HCT116 (cell line): ENCODE measurements around the gene GPATCH11. TPM values are rescaled to one million over a fixed set of nuclear protein-coding genes. Genes with fewer than 3 reads are reported as not detected.

Source experiments
- ATAC-seq: fragments of 200-7000 bp; cut with Tn5 transposase; 2 replicates; pipeline ENCODE4 v1.9.1; 2020; ENCODE audit warnings: mild to moderate bottlenecking, moderate library complexity
- BruUV-seq: library from RNA; stranded (reverse); fragments of 400-500 nt; replicated peaks from 2 replicates; lab custom pipeline; 2021; lab: Mats Ljungman, UMichigan
- CTCF ChIA-PET: fragments of 300-600 bp; sonication (Branson Sonifier 250); formaldehyde crosslinking; loops from one replicate; lab custom pipeline; 2021; ENCODE audit warnings: antibody characterized with exemption; lab: Charles Lee
- POLR2A ChIA-PET: fragments of 300-600, 350-600 bp; sonication (Branson Sonifier 250); formaldehyde crosslinking; loops from one replicate; lab custom pipeline; 2021; ENCODE audit warnings: antibody characterized with exemption; lab: Charles Lee
- RAD21 ChIA-PET, 2 experiments: fragments of 300-600 bp; sonication (Branson Sonifier 250); formaldehyde crosslinking; loops; one replicate each; lab custom pipeline; 2023; ENCODE audit warnings: low total read pairs in 2 of 2; ENCODE audit not compliant: uncharacterized antibody in 2 of 2, unreplicated experiment in 2 of 2, low non-redundant PET in 1 of 2; lab: Charles Lee
- DNase-seq: peaks from one replicate; pipeline ENCODE4 v3.0.0-alpha.2; 2010; ENCODE audit warnings: low read depth, low spot score
- H2AFZ ChIP-seq: fragments of 200-600 bp; shearing (Covaris generic), sonication (generic); 2 replicates; pipeline ENCODE4 v1.6.1; 2017; ENCODE audit warnings: low read depth, mixed run types, mixed read lengths, antibody characterized with exemption, low read length; ENCODE audit not compliant: poor library complexity, severe bottlenecking
- H3K27ac ChIP-seq: 2 replicates; pipeline ENCODE4 v1.5.1; 2012; ENCODE audit warnings: low read depth, low read length
- H3K27me3 ChIP-seq: fragments of 200-600 bp; sonication (generic); 2 replicates; pipeline ENCODE4 v1.6.1; 2016; ENCODE audit warnings: mixed run types, low read length, mixed read lengths; ENCODE audit not compliant: insufficient read depth
- H3K36me3 ChIP-seq, 2 experiments: fragments of 200-500 bp in 1 of 2; fragments of 200-600 bp in 1 of 2; sonication (Bioruptor generic) in 1 of 2; sonication (generic) in 1 of 2; 2 replicates each; pipeline versions ENCODE4 v1.5.1 to v1.6.1; 2014 to 2016; ENCODE audit warnings: low read length in 2 of 2, inconsistent platforms in 1 of 2, mixed read lengths in 1 of 2, mixed run types in 1 of 2; ENCODE audit not compliant: insufficient read depth in 2 of 2, control insufficient read depth in 1 of 2
- H3K4me1 ChIP-seq, 2 experiments: fragments of 200-600 bp in 1 of 2; sonication (generic) in 1 of 2; 2 replicates each; pipeline versions ENCODE4 v1.5.1 to v1.6.1; 2012 to 2017; ENCODE audit warnings: low read length in 2 of 2, inconsistent platforms in 1 of 2, mild to moderate bottlenecking in 1 of 2, mixed read lengths in 1 of 2, mixed run types in 1 of 2, moderate library complexity in 1 of 2; ENCODE audit not compliant: insufficient read depth in 2 of 2, control insufficient read depth in 1 of 2
- H3K4me2 ChIP-seq: fragments of 200-600 bp; sonication (generic); 2 replicates; pipeline ENCODE4 v1.6.1; 2017; ENCODE audit warnings: mixed run types, low read length, mixed read lengths
- H3K4me3 ChIP-seq, 2 experiments: fragments of 200-600 bp in 1 of 2; sonication (generic) in 1 of 2; replicated peaks in 1 of 2; 2 replicates each; pipeline ENCODE4 v1.5.1; 2011 to 2016; ENCODE audit warnings: low read length in 2 of 2, control low read depth in 1 of 2, low read depth in 1 of 2, mild to moderate bottlenecking in 1 of 2, mixed read lengths in 1 of 2, mixed run types in 1 of 2
- H3K79me2 ChIP-seq: fragments of 200-600 bp; sonication (generic); 2 replicates; pipeline ENCODE4 v1.6.1; 2017; ENCODE audit warnings: mild to moderate bottlenecking, mixed run types, low read length, moderate library complexity, mixed read lengths; ENCODE audit not compliant: insufficient read depth
- H3K9ac ChIP-seq: fragments of 200-600 bp; sonication (generic); 2 replicates; pipeline ENCODE4 v1.6.1; 2016; ENCODE audit warnings: low read length, mixed read lengths
- H3K9me2 ChIP-seq: fragments of 200-600 bp; sonication (generic), shearing (Covaris generic); 2 replicates; pipeline ENCODE4 v1.6.1; 2017; ENCODE audit warnings: mixed run types, mild to moderate bottlenecking, moderate library complexity; ENCODE audit not compliant: insufficient read depth
- H3K9me3 ChIP-seq, 2 experiments: fragments of 200-500 bp in 1 of 2; fragments of 200-600 bp in 1 of 2; sonication (Bioruptor generic) in 1 of 2; sonication (generic) in 1 of 2; 2 replicates each; pipeline ENCODE4 v1.6.1; 2014 to 2017; ENCODE audit warnings: low read length in 2 of 2, mixed read lengths in 2 of 2, inconsistent platforms in 1 of 2, low read depth in 1 of 2, mild to moderate bottlenecking in 1 of 2, mixed run types in 1 of 2, moderate library complexity in 1 of 2; ENCODE audit not compliant: control insufficient read depth in 1 of 2, insufficient read depth in 1 of 2
- H4K20me1 ChIP-seq: fragments of 200-600 bp; sonication (generic), shearing (Covaris generic); 2 replicates; pipeline ENCODE4 v1.6.1; 2017; ENCODE audit warnings: mixed run types, mild to moderate bottlenecking, moderate library complexity; ENCODE audit not compliant: insufficient read depth
- CBX3 ChIP-seq: IDR thresholded peaks from 2 replicates; pipeline ENCODE4 v1.6.1; 2012; ENCODE audit warnings: low read depth
- CEBPB ChIP-seq: IDR thresholded peaks from 2 replicates; pipeline ENCODE4 v1.6.1; 2012; ENCODE audit warnings: low read depth
- EGR1 ChIP-seq: IDR thresholded peaks from 2 replicates; pipeline ENCODE4 v1.6.1; 2012; ENCODE audit warnings: low read depth
- EZH2 ChIP-seq: fragments of 200-600 bp; sonication (generic); IDR thresholded peaks from 2 replicates; pipeline ENCODE4 v1.6.1; 2017; ENCODE audit warnings: antibody characterized with exemption, mixed run types
- FOSL1 ChIP-seq: IDR thresholded peaks from 2 replicates; pipeline ENCODE4 v1.6.1; 2012; ENCODE audit warnings: low read depth
- JUND ChIP-seq: IDR thresholded peaks from 2 replicates; pipeline ENCODE4 v1.6.1; 2012
- POLR2A ChIP-seq: IDR thresholded peaks from 2 replicates; pipeline ENCODE4 v1.7.0; 2011; ENCODE audit warnings: borderline replicate concordance; ENCODE audit not compliant: insufficient read depth, insufficient read length; ENCODE audit errors: extremely low read depth
- POLR2AphosphoS5 ChIP-seq: IDR thresholded peaks from 2 replicates; pipeline ENCODE4 v1.6.1; 2011; ENCODE audit warnings: mild to moderate bottlenecking, low read depth, low read length, moderate library complexity
- RAD21 ChIP-seq: IDR thresholded peaks from 2 replicates; pipeline ENCODE4 v1.6.1; 2012; ENCODE audit warnings: low read depth, mild to moderate bottlenecking
- SIN3A ChIP-seq: IDR thresholded peaks from 2 replicates; pipeline ENCODE4 v1.6.1; 2012; ENCODE audit warnings: low read depth
- SP1 ChIP-seq: IDR thresholded peaks from 2 replicates; pipeline ENCODE4 v1.6.1; 2012; ENCODE audit warnings: low read depth
- SRF ChIP-seq: IDR thresholded peaks from 2 replicates; pipeline ENCODE4 v1.6.1; 2012; ENCODE audit warnings: low read depth
- TCF7L2 ChIP-seq: IDR thresholded peaks from 2 replicates; pipeline ENCODE4 v1.7.0; 2011; ENCODE audit warnings: borderline replicate concordance, inconsistent platforms; ENCODE audit not compliant: insufficient read depth, insufficient read length; ENCODE audit errors: extremely low read depth
- YY1 ChIP-seq: IDR thresholded peaks from 2 replicates; pipeline ENCODE4 v1.6.1; 2011; ENCODE audit warnings: low read length, low read depth, moderate library complexity, mild to moderate bottlenecking; ENCODE audit not compliant: insufficient replicate concordance; ENCODE audit errors: extremely low read depth
- ZFX ChIP-seq: fragments of 450-650 bp; IDR thresholded peaks from 2 replicates; pipeline ENCODE4 v1.6.1; 2017
- ZNF274 ChIP-seq: fragments of 200-500 bp; sonication (Bioruptor generic); IDR thresholded peaks from 2 replicates; pipeline ENCODE4 v1.6.1; 2014; ENCODE audit warnings: mild to moderate bottlenecking, low read depth, low read length, inconsistent platforms
- intact Hi-C: fragments of 100-400 bp; cut with micrococcal nuclease; formaldehyde crosslinking; loops from 2 replicates; pipeline ENCODE4 v1.10.0; 2022
- total RNA-seq: library from RNA; stranded (reverse); gene quantifications from one replicate; pipeline ENCODE4 v1.2.1, GENCODE V29; 2021; ENCODE audit not compliant: unreplicated experiment
- TF ChIP-seq, protein P1 (sequence below): IDR thresholded peaks from 2 replicates; pipeline ENCODE4 v1.6.1; 2012
- TF ChIP-seq, protein P2 (sequence below), 3 experiments: fragments of 200-600 bp in 1 of 3; sonication (generic) in 1 of 3; IDR thresholded peaks in 2 of 3; conservative IDR thresholded peaks in 1 of 3; 2 replicates each; pipeline ENCODE4 v1.5.1; 2012 to 2017; ENCODE audit warnings: low read depth in 2 of 3, low read length in 2 of 3, antibody characterized with exemption in 1 of 3, borderline replicate concordance in 1 of 3, control low read depth in 1 of 3, mild to moderate bottlenecking in 1 of 3, mixed read lengths in 1 of 3, mixed run types in 1 of 3, moderate library complexity in 1 of 3; ENCODE audit not compliant: insufficient read depth in 1 of 3
- TF ChIP-seq, protein P3 (sequence below): IDR thresholded peaks from 2 replicates; pipeline ENCODE4 v1.6.1; 2011; ENCODE audit warnings: mild to moderate bottlenecking, low read length, moderate library complexity; ENCODE audit not compliant: insufficient replicate concordance; ENCODE audit errors: extremely low read depth
- TF ChIP-seq, protein P4 (sequence below): IDR thresholded peaks from 2 replicates; pipeline ENCODE4 v1.6.1; 2012; ENCODE audit warnings: low read depth

GPATCH11 gene
- total RNA-seq, 1 experiment from 2014 or later = 5.5 TPM

DNA sequence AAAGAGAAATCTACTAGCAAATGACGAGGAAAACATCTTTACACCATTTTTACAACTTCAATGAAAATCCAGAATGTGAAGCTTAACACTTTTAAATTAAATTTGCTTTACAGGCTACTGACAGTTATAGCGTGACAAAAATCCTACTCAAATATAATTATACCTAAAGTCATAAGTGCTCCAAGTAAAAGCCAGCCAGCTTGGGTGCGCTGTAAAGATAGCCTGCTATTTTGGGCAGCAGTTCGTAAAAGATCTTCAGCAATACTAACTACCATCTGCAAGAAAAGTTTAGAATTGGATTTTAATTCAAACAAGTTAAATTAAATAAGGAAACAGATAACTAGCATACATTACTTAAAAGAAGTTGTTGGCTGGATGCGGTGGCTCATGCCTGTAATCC, 22.5 kb upstream of the GPATCH11 start:
- RAD21 ChIA-PET = no interaction called here
- POLR2A ChIA-PET = no interaction called here

More for the DNA sequence above, 22.5 kb upstream of the GPATCH11 start:
- no peak for ATAC-seq
- Histone ChIP-seq H3K4me1 (no peaks in the 10 kb centered on the region), H3K9me2 (no peaks in the 10 kb centered on the region), H3K9me3 (no peaks in the 10 kb centered on the region), H3K4me2 (no peak overlapping the region), H3K79me2 (no peaks in the 10 kb centered on the region), H2AFZ (no peak overlapping the region)
- no peak for DNase-seq
- BruUV-seq = no TSS peak
- TF ChIP-seq POLR2A = no peak
- TF ChIP-seq ZNF274 = no peak
- no peak for TF ChIP-seq RAD21
- no peak for TF ChIP-seq FOSL1
- no peak for TF ChIP-seq ZFX
- TF ChIP-seq, protein P1, sequence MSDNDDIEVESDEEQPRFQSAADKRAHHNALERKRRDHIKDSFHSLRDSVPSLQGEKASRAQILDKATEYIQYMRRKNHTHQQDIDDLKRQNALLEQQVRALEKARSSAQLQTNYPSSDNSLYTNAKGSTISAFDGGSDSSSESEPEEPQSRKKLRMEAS = no peak
- no peak for TF ChIP-seq SRF
- TF ChIP-seq JUND = no peak
- TF ChIP-seq YY1 = no peak
- TF ChIP-seq EGR1 = no peak
- TF ChIP-seq, protein P2, sequence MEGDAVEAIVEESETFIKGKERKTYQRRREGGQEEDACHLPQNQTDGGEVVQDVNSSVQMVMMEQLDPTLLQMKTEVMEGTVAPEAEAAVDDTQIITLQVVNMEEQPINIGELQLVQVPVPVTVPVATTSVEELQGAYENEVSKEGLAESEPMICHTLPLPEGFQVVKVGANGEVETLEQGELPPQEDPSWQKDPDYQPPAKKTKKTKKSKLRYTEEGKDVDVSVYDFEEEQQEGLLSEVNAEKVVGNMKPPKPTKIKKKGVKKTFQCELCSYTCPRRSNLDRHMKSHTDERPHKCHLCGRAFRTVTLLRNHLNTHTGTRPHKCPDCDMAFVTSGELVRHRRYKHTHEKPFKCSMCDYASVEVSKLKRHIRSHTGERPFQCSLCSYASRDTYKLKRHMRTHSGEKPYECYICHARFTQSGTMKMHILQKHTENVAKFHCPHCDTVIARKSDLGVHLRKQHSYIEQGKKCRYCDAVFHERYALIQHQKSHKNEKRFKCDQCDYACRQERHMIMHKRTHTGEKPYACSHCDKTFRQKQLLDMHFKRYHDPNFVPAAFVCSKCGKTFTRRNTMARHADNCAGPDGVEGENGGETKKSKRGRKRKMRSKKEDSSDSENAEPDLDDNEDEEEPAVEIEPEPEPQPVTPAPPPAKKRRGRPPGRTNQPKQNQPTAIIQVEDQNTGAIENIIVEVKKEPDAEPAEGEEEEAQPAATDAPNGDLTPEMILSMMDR (IDR thresholded peaks at IDR 0.05 in 2 of 3, conservative IDR thresholded peaks at IDR 0.05 in 1 of 3; ENCODE audit: borderline replicate concordance in 1 of 3, insufficient read depth in 1 of 3, low read depth in 2 of 3, low read length in 2 of 3) = no peak
- TF ChIP-seq EZH2 = no peak
- TF ChIP-seq, protein P3, sequence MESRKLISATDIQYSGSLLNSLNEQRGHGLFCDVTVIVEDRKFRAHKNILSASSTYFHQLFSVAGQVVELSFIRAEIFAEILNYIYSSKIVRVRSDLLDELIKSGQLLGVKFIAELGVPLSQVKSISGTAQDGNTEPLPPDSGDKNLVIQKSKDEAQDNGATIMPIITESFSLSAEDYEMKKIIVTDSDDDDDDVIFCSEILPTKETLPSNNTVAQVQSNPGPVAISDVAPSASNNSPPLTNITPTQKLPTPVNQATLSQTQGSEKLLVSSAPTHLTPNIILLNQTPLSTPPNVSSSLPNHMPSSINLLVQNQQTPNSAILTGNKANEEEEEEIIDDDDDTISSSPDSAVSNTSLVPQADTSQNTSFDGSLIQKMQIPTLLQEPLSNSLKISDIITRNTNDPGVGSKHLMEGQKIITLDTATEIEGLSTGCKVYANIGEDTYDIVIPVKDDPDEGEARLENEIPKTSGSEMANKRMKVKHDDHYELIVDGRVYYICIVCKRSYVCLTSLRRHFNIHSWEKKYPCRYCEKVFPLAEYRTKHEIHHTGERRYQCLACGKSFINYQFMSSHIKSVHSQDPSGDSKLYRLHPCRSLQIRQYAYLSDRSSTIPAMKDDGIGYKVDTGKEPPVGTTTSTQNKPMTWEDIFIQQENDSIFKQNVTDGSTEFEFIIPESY = no peak
- TF ChIP-seq POLR2AphosphoS5 = no peak
- no peak for TF ChIP-seq CEBPB
- no peak for TF ChIP-seq SP1
- TF ChIP-seq SIN3A = no peak
- no peak for TF ChIP-seq TCF7L2
- TF ChIP-seq, protein P4, sequence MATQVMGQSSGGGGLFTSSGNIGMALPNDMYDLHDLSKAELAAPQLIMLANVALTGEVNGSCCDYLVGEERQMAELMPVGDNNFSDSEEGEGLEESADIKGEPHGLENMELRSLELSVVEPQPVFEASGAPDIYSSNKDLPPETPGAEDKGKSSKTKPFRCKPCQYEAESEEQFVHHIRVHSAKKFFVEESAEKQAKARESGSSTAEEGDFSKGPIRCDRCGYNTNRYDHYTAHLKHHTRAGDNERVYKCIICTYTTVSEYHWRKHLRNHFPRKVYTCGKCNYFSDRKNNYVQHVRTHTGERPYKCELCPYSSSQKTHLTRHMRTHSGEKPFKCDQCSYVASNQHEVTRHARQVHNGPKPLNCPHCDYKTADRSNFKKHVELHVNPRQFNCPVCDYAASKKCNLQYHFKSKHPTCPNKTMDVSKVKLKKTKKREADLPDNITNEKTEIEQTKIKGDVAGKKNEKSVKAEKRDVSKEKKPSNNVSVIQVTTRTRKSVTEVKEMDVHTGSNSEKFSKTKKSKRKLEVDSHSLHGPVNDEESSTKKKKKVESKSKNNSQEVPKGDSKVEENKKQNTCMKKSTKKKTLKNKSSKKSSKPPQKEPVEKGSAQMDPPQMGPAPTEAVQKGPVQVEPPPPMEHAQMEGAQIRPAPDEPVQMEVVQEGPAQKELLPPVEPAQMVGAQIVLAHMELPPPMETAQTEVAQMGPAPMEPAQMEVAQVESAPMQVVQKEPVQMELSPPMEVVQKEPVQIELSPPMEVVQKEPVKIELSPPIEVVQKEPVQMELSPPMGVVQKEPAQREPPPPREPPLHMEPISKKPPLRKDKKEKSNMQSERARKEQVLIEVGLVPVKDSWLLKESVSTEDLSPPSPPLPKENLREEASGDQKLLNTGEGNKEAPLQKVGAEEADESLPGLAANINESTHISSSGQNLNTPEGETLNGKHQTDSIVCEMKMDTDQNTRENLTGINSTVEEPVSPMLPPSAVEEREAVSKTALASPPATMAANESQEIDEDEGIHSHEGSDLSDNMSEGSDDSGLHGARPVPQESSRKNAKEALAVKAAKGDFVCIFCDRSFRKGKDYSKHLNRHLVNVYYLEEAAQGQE = no peak
- no peak for TF ChIP-seq CBX3
- TF ChIP-seq, all 23 proteins: peak for 0
- CTCF ChIA-PET = no interaction called here
- intact Hi-C loops = no loop called here
- Histone ChIP-seq H3K36me3 (peaks cover 3 to 10% of the 10 kb centered on the region in 2 experiments; a peak in 2 of 4 replicates), H3K27me3 (no peaks in the 10 kb centered on the region), H4K20me1 (no peaks in the 10 kb centered on the region), H3K27ac (no peak overlapping the region), H3K9ac (no peak overlapping the region), H3K4me3 (no peak overlapping the region)
